GM12875 (cell line): ENCODE measurements around the gene PCNX2.

Experiments used
- H3K4me3 ChIP-seq: one replicate; pipeline ENCODE4 v1.5.1; 2011; ENCODE audit warnings: low read depth, low read length, control low read depth
- TF ChIP-seq, protein P1 (sequence below): IDR thresholded peaks from 2 replicates; pipeline ENCODE4 v1.5.1; 2011; ENCODE audit warnings: low read depth, mild to moderate bottlenecking, control low read depth, inconsistent platforms, low read length, moderate library complexity, borderline replicate concordance; ENCODE audit not compliant: insufficient read depth

PCNX2 gene

DNA sequence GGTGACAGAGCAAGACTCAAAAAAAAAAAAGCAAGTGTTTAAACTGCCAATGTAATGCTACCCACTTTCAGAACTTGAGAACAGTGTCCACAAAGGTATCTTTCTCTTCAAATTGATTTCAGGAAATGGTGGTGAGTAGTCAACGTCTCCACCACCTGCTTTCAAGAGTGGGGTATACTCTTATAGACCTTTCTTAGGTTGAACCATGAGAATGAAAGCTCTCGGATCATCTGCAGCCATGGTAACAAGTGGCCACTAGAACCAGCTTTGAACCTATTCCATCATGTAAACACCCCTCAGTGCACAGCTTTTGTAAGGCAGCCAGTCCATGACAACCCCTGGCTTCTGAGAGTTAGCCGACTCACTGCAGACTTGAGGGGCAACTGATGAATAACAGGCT is 237.7 kb downstream of the PCNX2 start:
- H3K4me3 ChIP-seq = no peak overlapping the region
- TF ChIP-seq, protein P1, sequence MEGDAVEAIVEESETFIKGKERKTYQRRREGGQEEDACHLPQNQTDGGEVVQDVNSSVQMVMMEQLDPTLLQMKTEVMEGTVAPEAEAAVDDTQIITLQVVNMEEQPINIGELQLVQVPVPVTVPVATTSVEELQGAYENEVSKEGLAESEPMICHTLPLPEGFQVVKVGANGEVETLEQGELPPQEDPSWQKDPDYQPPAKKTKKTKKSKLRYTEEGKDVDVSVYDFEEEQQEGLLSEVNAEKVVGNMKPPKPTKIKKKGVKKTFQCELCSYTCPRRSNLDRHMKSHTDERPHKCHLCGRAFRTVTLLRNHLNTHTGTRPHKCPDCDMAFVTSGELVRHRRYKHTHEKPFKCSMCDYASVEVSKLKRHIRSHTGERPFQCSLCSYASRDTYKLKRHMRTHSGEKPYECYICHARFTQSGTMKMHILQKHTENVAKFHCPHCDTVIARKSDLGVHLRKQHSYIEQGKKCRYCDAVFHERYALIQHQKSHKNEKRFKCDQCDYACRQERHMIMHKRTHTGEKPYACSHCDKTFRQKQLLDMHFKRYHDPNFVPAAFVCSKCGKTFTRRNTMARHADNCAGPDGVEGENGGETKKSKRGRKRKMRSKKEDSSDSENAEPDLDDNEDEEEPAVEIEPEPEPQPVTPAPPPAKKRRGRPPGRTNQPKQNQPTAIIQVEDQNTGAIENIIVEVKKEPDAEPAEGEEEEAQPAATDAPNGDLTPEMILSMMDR = no peak

DNA sequence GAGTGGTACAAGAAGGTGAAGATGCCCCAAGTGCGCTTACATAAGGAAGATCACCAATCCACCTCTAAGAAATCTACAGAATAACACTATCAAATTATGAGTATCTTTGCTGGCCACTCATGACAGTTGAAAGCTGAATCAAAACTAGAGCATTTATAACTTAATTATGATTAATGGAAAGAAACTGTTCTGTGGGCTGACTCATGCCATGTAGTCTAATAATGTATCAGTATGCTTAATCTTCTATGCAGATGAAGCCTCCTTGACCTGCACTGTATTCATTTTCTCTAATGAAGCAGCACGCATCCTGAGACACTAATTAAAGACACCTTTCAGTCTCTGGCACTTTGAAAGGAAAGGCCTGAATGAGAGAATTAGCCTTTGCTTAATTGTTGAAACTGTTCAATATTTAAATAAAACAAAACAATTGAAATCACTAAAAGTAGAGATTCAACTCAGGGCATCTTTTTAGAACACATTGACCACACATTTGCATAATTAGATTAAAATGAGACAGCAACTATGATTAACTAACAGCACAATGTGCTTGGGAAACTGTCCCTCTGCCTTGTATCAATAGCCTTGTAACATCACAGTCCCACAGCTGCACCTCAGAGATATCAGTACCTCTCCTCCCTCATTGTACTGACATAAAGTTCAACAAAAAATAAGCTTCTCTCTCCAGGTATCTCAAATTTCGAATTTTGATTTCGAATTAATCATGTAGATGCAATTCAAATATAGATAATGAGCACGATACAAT is 239.5 kb downstream of the PCNX2 start:
- TF ChIP-seq, protein P1 = no peak
- no peak overlapping the region for H3K4me3 ChIP-seq

DNA sequence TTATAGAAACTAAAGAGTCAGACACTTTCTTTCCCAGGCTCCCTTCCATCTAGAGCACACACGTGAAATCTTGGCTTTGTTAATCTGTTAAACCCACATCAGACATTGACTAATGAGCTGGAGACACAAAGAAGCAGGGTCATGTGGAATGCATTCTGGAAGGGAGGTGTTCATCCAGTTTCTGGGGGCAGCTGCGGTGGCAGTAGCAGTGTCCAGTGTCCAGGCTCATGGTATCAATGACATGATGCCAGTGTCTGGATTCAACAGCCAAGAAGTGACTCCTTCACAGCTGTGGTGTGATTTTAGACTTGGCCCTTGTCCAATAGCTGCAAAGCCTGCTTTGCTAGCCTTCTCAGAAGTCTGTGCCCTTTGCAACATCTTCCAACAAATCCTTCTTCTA is 249.9 kb downstream of the PCNX2 start:
- TF ChIP-seq, protein P1 = no peak
- H3K4me3 ChIP-seq = no peak overlapping the region

DNA sequence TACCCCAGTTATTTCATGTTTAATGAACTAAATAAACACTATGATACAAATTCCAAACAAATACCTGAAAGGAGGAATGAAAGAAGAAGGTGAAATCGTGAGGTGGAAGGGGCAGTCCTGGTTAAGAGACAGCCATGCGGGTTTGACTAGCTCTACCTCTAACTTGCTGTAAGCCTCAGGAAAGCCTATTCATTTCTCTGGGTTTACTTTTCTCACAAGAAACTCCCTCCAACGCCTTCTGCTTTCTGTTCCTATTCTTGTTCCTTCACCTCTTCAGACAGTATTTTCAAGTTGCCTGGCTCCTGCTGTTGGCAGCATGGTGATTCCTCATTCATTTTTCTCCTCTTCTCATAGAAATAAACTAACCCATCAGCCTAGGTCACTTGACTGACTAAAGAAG is 252.7 kb downstream of the PCNX2 start:
- no peak overlapping the region for H3K4me3 ChIP-seq
- TF ChIP-seq, protein P1 = no peak

DNA sequence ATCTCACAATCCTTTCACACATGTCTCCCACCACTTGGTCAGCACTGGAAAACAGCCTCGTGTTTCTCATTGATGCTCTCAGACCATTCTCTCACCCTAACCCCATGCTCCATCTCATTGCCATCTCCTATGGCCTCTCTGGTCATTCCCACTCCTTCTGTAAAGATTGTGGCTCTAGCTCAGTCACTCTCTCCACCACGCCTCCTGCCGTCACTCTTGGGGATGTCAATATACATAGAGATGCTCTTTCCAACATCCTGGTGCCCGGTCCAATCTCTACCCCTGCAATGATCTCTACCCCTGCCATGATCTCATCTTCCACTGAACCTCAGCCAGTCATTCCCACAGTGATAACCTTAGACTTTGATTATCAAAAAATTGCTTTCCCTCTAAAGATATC is 255.0 kb downstream of the PCNX2 start:
- H3K4me3 ChIP-seq = no peak overlapping the region
- TF ChIP-seq, protein P1 = no peak

DNA sequence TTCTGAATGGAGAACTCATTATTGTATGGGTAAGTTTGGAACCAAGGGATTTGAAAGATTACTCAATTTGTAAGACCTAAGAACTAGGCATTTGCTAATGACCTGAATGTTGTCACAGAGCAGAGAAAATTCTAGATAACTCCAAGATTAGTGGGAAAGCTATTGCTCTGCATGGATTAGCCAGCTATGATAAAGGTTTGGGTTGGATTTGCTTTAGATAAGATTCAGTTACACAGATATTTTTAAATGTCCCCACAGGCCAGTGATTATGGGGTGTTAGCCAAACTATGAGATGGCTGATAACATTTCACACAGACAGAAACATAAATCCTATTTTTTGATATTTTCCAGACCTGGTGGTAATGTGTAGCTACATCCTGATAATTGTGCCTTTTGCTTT is 256.9 kb downstream of the PCNX2 start:
- H3K4me3 ChIP-seq = no peak overlapping the region
- TF ChIP-seq, protein P1 = no peak

DNA sequence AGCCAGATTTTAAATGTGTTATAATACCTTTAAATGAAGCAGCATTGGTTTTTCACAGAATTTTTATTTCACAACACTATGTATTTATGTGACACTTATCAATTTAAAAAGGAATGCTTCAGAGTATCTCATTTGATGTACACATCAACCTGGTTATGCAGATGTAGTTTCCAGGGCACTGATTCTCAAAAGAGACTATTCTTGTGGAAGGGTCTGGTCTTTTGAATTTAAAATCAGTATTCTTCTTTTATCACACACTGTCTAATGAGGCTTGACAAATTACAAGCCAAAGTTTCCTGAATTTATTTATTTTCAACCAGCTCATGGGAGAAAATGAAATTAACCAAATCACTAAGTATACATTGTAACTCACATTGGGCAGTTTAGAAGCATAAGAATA is 257.7 kb downstream of the PCNX2 start:
- H3K4me3 ChIP-seq = no peak overlapping the region
- TF ChIP-seq, protein P1 = no peak
